HT-29 (cell line): ENCODE measurements around the gene CFDP1. TPM values are rescaled to one million over a fixed set of nuclear protein-coding genes. Genes with fewer than 3 reads are reported as not detected.

Experiments
- DNase-seq: peaks from one replicate; pipeline ENCODE4 v3.0.0-alpha.2; 2015; ENCODE audit warnings: low spot score
- total RNA-seq: library from RNA; depleted of rRNA; stranded (reverse); fragments of >200 nt; shearing (Covaris generic); gene quantifications from 2 replicates; pipeline ENCODE4 v1.2.3, GENCODE V29; 2014

The CFDP1 gene
- total RNA-seq, 1 experiment from 2014 or later: 15.4 TPM

- no peak for DNase-seq
Measured at GRCh38 chr16:75413951-75414350, 19.4 kb downstream of the CFDP1 start.

DNA sequence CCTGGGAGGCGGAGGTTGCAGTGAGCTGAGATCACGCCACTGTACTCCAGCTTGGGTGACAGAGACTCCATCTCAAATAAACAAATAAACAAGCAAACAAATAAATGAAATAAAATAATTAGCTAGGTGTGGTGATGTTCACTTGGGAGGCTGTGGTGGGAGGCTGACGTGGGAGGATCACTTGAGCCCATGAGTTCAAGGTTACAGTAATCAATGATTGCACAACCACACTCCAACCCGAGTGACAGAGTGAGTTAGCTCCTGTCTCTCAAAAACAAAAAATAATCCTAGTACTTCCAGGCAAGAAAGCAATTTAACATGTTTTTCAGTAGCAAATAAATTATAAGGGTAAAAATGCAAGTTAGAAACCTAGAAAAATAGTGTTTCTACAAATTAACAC is 26.4 kb downstream of the CFDP1 start:
- no peak for DNase-seq

DNA sequence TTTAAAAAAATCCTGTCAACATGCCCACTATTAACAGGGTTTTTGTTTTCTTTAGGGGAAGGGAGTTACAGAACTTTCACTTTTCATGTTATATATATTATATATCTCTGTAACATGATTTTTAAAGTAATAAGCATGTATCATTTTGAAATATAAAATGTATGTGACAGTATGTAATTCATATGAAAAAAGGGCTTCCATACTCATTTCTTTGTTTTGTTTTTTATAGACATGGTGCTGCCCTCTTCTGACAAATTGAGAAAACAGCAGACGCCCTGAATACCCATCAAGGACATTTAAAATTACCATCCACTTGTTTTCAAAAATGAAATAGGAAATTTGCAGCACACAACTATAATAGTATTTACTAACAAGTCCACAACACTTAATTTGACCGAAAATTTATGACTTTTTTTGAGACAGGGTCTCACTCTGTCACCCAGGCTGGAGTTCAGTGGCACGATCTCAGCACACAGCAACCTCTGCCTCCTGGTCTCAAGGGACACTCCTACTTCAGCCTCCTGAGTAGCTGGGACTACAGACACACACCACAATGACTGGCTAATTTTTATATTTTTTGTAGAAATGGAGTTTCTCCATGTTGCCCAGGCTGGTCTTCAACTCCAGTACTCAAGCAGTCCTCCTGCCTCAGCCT is 30.4 kb downstream of the CFDP1 start:
- peak; percentile 48 for DNase-seq

GRCh38 chr16:75402159-75402820 is 31.0 kb downstream of the CFDP1 start:
- DNase-seq: no peak

- no peak for DNase-seq
Measured at GRCh38 chr16:75401691-75402090, 31.6 kb downstream of the CFDP1 start.

DNA sequence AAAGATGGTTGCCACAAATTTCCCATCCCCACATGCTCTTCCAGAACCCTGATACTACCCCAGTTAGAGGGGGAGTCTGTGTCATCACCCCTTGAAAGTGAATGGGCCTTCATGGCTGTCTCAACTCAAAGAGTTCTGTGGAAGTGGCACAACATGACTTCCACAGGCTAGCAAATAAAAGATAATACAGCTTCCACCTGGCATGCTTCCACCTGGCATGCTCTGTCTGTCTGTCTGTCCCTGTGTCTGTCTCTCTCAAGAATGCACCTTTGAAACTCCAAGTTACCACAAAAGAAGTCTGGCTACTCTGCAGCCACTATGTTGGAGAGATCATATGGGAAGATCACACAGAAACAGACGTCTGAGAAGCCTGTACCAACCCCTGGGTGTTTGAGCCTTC is 35.0 kb downstream of the CFDP1 start:
- DNase-seq: no peak

DNA sequence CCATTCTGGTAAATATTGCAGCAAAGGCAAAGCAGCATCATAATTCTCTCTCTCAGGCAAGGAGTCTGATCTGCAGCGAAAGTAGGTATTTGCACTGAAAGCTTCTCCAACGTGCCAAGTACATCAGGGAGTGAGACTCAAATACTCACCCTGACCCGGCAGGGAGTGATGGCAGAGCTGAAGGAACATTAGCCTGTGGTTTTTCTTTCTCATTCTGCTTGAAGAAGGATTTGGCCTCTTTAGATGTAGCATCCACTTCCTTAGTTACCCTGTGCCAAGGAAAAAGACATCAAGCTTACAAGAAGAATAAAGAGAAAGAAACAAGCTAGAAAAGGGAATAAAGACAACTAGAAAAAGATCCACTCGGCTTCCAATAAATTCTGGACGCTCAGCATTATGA is 38.4 kb downstream of the CFDP1 start:
- no peak for DNase-seq

GRCh38 chr16:75392906-75393305 is 40.4 kb downstream of the CFDP1 start:
- DNase-seq: no peak

DNA sequence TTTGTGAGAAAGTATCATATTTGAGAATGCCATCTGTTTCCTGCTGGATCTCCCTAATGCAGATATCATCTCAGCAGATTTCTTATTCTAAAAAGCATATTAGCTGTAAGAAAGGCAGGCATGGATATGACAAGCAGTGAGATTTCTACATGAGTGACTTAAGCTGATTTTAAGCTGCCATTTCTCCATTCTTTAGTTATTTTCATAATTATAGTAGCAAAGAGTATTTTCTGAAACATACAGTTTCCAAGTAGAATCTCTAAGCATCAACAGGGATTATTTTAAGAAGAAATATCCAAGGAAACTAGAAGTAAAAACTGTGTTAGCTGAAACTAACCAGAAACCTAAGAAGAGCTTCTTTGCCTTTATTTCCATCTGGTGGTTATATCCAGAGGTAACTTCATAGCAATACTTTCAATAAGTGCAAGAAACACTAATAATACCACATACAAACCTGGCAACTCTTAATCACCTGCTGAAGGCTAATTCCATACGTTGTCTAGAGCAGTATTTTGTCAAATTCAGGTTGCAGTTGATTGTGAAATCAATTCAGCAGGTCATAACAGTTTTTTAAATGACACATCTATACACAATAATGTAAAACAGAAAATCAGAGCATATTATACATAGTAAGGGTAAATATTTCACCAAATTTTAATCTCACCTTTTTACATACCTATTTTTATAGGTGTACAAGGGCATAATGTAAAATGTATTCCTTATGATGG is 42.2 kb downstream of the CFDP1 start:
- no peak for DNase-seq

DNA sequence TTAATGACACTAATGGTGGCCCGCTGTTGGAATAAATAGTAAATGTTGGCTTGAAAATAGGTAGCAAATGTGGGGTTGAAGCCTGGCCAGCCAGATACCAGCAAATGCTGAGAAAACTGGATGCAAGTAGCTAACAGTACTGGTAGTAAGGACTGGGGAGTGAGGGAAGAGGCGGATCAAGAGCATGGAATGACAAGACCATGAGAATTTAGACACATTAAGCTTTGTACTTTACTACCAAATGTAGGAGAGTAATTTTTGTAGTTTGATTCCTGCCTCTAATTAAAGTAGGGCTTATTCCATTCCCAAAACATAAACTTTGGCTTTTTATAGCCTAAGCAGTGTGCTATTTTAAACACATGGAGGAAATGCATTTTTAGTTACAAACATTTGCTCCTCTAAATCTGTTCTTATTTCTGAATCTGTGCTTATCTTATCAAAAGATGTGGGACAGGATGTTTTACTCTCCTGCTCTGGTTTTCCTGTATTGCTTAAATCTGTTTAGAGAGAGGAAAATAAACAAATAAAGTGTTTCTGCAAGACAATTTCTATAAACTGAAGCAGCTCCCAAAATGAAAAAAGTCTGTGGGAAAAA is 44.1 kb downstream of the CFDP1 start:
- DNase-seq: no peak

GRCh38 chr16:75387951-75388350 is 45.4 kb downstream of the CFDP1 start:
- DNase-seq: no peak

GRCh38 chr16:75385507-75386152 is 47.7 kb downstream of the CFDP1 start:
- DNase-seq: peak; percentile 80

- no peak for DNase-seq
Measured at GRCh38 chr16:75383141-75383540, 50.2 kb downstream of the CFDP1 start.

- no peak for DNase-seq
Measured at GRCh38 chr16:75382611-75383010, 50.7 kb downstream of the CFDP1 start.

GRCh38 chr16:75380870-75381269 is 52.4 kb downstream of the CFDP1 start:
- no peak for DNase-seq

- DNase-seq: no peak
Measured at GRCh38 chr16:75379911-75380847, 53.1 kb downstream of the CFDP1 start.

- no peak for DNase-seq
Measured at GRCh38 chr16:75379339-75379738, 54.0 kb downstream of the CFDP1 start.

GRCh38 chr16:75378616-75379015 is 54.7 kb downstream of the CFDP1 start:
- no peak for DNase-seq

DNA sequence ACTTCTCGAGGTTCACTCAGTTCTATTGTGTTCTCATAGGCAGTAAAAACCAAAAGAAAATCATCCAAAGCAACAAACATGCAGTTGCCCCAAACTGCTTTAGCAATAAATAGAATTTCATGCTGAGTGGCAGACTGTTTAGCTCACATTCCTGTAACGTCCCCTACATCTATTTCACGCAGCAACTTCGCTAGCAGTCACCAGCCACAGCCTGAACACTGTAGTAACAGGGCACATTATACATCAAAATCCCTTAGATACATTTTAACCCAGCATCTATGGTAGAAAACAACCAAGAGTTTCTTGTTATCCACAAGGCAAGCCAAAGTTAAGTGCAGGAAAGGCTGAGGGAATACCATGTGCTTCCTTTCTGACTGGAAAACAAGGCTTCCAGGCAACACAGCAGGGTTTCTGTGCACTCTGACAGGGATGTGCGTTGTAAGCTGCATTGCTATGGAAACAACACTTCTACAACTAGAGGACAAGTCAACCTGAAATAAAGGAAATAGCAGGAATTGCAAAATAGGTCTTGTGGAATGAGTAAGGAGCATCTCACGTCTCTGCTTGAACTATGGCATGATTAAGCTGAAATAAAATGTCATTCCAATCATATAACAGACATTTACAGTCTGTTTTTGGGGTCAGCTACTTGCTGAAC is 55.4 kb downstream of the CFDP1 start:
- DNase-seq: no peak

DNA sequence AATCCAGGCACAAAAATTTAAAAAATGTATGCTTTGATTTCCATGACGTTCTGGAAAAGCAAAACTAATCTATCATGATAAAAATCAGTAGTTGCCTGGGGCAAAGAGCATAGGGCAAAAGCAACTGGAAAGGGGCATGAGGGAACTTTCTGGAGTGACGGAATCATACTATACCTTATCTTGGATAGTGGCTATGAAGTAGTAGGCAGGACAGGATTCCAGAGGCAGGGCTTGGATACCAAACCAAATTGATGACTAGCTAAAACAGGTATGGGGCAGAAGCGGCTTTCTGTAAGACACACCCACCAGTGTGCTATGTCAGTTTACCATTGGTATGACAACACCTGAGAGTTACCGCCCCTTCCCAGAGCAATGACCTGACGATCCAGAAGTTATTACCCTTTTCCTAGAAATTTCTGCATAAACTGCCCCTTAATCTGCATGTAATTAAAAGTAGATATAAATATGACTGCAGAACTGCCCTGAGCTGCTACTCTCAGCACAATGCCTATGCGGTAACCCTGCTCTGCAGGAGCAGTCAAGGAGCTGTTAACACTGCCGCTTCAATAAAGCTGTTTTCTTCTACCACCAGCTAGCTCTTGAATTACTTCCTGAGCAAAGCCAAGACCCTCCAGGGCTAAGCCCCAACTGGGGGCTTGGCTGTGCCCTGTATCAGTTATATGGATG is 56.7 kb downstream of the CFDP1 start:
- no peak for DNase-seq
